HG03439 (cell line): ENCODE data around the gene SCAMP1.

ENCODE experiments used
- ATAC-seq: cut with Tn5 transposase; IDR thresholded peaks from one replicate; pipeline ENCODE4 v1.9.1; 2021; ENCODE audit warnings: mild to moderate bottlenecking, moderate library complexity; ENCODE audit not compliant: unreplicated experiment

The SCAMP1 gene

DNA sequence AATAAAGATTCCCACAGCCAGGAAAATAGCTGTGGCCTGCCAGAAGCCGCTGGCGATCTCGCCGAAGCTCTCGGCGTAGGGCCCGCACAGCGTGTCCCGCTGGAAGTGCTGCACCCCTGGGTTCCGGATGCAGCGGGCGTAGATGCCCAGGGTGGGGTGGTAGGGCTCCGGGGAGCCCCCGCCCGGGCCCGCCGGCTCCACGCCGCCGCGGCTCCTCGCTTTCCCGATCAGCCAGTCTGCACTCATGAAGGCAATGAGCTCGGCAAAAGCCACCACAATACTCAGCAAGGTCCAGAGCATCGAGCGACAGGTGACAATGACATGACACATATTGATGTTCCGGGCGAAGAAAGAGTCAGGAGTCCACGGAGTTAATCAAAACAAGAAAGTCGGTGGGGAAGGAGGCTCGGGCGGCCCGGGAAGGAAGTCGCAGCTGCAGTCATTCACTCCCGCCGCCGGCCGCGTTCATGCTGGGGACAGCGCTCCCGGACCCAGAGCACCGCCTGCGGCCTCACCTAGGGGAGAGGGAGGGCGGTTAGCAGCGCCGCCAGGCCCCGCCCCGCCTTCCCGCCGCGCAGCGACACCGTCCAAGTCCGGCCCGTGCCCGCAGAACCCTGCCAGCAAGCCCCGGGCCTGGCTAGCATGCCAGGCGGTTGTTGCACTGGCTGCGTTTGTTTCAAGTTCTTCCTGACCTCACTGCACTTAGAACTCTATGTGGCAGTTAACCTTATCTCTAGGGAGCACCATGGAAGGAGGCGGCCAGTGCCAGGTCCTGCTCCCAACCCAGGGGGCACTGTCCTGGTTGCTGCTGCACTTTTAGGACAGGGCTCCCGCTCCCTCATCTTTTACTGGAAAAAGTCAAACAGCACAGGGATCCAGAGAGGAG lies 149.7 kb downstream of the SCAMP1 start:
- ATAC-seq, result no peak

DNA sequence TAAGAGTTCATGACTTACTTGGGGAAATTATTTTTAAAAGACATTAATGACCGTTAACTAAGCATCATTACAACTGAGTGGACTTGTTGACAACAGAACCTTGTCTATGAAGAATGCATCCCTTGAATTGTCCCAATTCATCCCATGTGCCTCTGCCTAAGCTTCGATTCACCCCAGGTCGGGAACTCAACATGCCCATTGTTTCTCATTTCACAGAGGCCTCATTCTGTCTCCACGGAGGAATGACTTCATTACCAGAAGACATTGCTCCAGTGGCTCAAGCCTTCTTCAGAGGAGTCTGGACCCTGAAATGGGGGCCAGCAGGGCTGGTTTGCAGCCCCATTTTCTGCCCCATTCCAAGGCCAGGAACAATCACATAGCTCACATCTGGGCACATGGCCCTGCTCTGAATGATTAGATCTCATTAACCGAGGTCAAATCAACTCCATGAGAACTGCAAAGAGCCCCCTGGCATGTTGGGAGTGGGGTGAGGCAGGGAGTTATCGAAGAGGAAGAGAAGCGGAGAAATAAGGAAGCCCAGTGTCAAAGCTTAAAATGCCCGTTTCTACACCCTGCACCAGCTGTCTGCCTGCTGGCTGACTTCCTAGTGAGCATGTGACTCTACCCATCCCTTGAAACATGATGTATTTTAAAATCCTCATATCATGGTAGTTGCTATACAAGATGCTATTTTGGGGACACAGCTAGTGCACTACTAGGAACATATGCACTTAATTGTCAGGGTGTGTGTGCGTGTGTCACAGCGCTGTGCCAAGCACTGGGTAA lies 150.9 kb downstream of the SCAMP1 start:
- ATAC-seq, result no peak

DNA sequence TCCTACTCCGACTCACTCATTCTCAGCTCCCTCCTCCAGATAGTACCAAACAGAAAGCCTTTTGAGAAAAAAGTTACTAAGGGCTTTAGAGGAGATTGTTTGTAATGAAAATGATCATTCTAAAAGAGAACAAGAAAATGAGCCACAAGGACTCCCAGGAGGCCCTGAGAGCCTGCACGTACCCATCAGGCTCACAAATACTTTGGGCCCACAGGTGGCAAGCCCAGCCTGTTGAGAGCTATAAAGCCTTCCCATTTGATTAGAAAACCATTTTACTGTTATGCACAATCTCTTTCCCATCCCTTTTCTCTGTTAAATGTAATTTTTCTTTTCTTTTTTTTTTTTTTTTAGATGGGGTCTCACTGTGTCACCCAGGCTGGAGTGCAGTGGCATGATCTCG lies 152.0 kb downstream of the SCAMP1 start:
- ATAC-seq, result no peak

DNA sequence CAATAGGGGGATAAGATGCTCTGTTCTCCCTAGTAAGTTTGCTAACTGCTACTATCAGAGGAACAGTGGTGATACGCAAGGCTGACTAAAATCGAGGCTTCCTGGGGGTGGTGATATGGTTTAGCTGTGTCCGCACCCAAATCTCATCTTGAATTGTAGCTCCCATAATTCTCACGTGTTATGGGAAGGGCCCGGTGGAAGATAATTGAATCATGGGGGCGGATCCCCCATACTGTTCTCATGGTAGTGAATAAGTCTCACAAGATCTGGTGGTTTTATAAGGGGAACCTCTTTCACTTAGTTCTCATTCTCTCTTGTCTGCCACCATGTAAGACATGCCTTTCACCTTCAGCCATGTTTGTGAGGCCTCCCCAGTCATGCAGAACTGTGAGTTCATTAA lies 153.0 kb downstream of the SCAMP1 start:
- no peak for ATAC-seq

DNA sequence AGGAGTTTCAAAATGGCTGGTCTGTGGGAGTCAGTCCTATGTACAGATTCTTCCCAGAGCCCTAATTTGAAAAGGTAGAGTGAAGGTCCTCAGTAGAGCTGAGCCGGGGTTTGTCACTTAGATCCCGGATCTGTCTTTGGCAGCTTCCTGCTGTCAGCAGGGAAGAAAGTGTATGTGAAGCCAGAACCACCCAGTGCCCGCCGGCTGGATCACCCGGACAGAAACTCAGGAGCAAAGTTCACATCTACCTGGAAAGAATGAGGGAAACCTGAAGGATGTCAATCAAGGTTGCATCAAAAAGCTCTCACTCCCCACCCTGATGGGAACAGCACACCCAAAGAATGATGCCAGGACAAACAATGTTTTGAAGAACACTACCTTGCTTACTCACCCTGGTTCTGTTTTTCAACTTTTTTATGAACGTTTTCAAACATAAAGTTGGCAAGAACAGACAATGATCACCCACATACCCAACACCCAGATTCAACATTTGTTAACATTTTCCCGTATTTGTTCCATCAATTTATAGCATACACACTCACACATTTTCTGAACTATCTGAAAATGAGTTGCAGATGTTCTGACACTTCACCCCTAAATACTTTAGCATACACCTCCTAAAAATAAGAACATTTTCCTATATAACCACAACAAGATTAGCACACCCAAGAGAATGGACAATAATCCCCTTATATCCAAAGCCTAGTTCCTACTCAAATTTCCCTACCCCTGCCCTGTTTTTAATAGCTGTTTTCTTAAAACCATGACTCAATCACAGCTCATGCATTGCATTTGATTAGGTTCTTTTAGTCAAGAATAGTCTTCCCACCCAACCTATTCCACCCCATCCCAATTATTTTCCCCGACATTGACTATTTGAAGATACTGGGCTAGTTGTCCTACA lies 154.3 kb downstream of the SCAMP1 start:
- ATAC-seq, result no peak

DNA sequence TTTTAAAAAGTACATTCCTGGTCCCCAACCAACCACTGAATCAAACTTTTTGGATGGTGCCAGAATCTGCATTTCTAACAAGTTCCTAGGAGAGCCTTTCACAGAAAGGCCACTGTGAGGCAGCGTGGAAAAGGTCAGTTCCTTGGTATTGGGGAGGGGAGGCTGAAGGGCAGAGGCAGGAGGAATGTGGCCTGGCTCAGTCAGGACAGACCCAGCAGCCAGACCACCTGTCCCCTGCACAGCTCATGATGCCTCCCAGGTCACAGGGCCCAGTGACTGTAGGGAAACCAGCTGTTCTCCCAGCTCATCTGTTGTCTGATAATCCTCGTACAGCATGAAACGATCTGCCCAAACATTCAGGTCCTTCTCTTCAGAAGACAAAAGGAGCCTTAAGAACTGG lies 155.3 kb downstream of the SCAMP1 start:
- ATAC-seq, result no peak

DNA sequence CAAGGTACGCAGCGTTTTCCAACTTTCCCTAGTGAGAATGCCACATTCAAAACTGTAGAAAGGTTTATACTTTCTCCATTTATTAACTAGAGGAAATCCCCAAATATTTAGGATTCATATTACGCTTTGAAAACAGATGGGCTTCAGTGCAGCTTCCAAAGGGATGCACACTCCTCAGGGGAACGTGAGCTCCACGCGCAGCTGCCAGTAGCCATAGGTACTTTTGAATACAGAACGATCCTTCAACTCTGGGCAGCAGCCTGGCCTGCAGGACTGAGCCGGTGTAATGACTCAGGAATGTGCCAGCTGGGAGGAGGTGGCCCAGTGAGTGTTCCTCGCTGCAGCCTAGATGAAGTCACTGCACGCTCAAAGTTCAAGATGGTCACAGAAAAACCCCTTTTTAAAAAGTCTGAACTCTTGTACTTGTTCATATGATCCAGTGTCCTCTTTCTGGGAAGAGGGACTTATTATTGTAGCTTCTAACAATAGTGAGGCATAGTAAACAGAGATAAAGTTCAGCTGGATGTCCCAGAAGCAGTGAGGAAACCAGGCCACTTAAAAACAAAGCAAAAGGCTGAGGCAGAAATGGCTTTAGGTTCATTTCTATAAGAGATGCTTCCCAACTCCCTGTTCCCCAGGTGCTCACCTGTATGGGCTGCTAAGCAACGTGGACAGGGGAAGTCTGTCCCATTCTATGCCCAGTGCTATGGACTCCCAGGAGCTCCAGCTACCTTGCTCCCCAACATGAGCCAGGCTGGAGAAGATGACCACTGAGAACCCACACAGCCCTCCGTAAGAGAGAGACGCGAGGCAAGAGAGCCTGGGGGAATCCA lies 158.2 kb downstream of the SCAMP1 start:
- no peak for ATAC-seq

DNA sequence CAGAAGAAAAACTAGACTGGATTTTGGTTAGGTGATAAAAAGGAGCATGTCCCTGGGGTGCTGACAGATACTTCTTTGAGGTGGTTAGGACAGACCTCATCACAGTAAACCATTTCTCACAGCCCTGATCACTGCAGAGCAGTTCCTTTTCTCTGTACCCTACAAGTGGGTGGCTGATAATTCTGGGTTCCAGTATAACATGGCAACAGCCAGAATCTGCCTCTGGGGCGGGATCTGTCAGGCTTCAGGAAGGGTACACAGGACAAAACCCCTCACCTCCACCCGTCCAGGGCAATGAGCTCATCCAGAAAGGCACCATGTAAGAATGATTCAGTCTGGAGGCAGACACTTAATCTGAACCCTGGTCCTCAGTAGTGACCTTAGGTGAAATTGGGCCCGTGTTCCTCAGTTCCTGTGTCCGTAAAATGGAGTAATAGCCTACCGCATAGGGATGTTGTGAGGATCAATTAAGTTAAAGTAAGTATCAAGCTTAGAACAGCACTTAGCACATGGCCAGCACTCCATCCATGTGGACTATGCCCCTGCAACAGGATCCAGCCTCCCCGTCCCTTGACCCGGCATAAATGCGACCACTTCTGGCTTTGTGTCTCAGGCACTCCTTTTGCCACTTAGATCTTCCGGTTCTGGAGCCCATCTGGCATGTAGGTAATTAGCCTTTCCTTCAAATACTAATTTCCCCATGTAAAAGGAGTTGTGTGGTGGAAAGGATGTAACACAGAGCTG lies 159.0 kb downstream of the SCAMP1 start:
- ATAC-seq, result no peak

DNA sequence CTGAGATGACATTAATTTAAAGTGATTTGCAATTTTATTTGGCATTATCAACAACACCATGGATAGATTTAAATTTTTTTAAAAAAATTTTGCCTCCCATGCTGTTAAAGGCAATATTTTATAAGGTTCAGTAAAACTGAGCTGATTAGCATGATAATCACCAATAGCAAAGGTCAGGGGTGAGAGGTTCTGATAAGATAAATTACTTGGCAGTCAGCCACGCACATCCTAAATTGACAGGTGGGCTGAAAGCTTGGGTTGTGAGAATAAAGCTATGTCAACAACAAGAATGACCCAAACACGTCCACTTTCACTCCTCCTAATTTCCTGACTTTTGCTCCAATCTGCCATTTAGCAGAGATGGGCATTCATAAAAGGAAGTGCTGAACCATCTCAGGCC lies 161.0 kb downstream of the SCAMP1 start:
- ATAC-seq, result no peak

DNA sequence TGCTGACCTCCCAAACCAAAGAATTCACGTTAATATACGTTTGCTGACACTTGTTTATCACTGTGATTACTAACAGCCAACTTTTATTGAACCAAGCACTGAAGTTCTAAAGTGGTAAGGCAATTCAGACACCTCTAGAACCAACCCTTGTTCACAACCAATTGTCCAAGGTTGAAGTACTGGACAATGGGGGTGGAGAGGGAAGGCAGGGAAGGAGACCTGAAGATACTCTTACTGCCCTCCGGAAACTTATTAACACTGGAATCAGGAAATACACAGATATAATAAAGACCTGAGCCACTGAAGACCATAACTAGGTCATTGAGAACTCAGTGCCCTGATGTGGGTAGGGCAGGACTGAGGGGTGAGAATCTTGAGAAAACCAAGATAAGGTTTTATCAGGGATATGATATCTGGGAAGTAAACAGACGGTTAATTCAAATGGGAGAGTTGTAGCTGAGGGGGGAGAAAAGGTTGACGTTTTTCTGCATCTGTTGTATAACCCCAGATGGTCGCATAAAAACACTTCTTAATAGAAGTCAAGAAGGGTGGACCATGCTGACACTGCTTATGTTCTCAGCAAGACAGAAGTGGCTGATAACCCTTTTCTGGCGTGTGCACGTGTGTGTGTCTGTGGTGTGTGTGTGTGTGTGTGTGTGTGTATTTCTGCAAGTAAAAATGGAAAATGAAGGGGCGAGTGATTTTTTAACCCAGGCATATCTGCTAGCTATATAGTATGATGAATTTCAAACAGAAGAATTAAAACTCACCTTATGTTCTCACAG lies 162.3 kb downstream of the SCAMP1 start:
- no peak for ATAC-seq

DNA sequence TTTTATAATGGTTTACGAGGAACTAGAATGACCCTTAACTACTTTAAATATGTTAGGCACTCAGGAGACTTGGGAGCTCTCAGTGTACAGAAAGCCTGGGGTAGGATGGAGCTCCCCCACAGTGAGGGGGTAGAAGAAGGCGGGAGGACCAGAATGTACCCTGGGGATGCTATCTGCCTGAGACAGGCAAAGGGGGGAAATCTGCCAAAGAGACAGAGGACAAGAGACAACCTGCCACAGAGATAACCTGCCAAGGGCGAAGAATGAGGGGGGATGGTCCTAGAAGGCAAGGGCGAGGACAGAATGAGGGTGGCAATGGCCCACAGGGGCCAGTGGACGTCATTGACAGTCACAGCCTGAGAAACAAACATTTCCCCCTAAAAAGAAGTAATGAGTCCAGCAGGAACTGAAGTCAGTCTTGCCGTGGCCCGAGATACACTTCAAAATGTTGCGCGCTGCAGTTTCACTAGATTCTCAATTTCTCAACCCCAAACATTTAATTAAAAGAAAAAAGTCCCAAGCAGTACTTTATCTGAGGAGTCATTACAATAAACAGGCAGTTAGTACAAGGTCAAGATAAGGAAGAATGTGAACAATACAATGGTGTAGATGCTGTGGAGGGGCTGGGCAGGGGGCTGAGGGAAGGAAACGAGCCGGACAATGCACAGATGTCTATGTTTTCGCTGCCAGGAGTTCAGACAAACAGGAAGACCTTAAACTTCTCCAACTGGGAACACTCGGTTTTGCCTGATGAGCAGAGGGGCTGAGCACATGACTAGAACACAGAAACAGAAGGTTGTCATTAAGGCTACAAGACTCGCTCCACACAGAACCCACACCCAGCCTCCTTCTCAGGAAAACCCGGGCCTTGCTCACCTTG lies 163.1 kb downstream of the SCAMP1 start:
- ATAC-seq, result no peak

DNA sequence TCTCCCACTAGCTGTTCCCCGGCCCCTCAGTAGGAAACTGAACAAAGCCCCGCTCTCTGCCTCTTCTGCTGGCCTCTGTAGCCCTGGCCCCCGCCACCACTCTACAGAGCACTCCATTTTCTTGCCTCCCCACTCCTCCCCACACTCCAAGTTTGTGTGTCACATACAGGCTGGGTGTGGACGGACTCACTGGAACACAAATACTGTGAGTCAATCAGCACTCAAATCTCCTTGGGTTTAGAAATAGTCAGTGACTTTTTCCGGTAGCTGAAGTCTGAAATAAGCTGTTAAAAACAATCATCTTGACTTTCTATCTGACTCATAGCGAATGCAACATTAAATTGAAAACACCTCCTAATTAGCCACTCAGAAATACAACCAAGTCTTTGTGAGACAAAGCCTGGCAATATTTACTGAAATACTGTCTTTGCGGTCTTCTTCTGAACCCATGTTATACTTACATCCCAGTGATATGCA lies 165.7 kb downstream of the SCAMP1 start:
- no peak for ATAC-seq

DNA sequence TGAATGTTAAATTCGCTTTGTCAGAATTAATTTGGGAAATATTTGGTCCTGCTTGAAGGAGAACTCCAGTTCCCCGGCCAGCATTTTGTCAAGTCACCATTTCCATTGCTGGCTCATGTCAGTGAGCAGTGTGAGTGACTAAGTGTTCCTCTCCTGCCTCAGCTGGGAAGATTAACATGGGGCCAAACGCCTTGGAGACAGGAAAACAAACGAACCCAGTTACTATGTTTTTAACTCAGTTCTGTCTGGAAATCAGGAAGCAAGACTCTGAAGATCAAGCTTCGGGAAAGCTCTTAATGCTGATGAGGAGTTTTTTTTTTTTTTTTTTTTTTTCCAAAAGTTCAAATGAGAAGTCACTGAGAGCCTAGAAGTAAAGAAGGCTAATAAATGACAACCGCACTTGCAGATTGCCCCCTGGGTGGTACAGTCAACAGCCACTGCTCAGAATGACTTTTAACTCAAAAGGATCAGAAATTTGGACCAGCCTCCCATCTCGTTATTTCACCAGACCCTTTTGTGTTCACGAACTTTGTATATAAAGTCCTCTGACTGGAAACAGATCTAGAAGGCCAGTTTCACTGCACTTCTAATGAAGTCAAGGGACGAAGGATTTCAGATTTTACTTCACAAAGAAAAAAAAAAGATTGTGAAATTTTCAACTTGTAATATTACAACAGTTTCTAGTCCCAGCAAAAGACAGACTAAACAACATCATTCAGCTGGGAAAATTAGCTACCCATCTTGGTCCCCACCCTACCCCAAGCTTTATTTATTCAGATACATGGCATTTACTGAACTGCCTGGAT lies 166.8 kb downstream of the SCAMP1 start:
- ATAC-seq, result no peak

DNA sequence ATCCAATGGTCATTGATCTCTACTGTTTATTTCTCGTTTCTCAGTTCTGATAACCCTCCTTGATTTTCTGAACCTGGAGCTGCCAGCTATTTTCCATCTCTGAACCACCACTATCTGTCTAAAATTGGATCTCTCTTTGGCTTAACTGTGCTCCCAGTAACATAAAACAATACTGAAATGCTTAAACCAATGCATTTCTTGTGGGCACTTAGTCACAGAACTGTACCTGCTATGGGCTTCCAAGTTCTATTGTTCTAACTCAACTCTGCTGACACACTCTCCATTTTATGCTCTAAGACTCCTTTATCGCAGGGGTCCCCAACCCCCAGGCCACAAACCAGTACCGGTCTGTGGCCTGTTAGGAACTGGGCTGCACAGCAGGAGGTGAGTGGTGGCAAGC lies 167.5 kb downstream of the SCAMP1 start:
- no peak for ATAC-seq
